Right cardiac atrium (tissue), 5 donors: ENCODE measurements around the gene JPH2. TPM values are rescaled to one million over a fixed set of nuclear protein-coding genes. Genes with fewer than 3 reads are reported as not detected.

Source experiments
- ATAC-seq, 2 donors: fragments of 200-7000 bp; cut with Tn5 transposase; one replicate each; pipeline versions ENCODE4 v1.8.0 to v1.9.1; 2020; ENCODE audit warnings: moderate library complexity in 2 of 2, mild to moderate bottlenecking in 1 of 2
- DNase-seq, 3 donors: peaks; one replicate each; pipeline ENCODE4 v3.0.0-alpha.2; 2020
- H3K27ac ChIP-seq: one replicate; pipeline ENCODE4 v1.5.1; 2013; ENCODE audit warnings: mild to moderate bottlenecking, low read length, control low read depth, moderate library complexity
- H3K27me3 ChIP-seq: one replicate; pipeline ENCODE4 v1.6.1; 2013; ENCODE audit not compliant: control insufficient read depth, insufficient read depth
- H3K4me1 ChIP-seq: one replicate; pipeline ENCODE4 v1.6.1; 2013; ENCODE audit warnings: low read length; ENCODE audit not compliant: control insufficient read depth, insufficient read depth
- H3K4me3 ChIP-seq: one replicate; pipeline ENCODE4 v1.5.1; 2013; ENCODE audit warnings: low read length, control low read depth
- H3K9me3 ChIP-seq: one replicate; pipeline ENCODE4 v1.6.1; 2013; ENCODE audit warnings: low read length; ENCODE audit not compliant: control insufficient read depth
- WGBS: extraction: QIAGEN DNeasy Blood & Tissue Kit; methylation state at CpG from one replicate; pipeline ENCODE4 v1.1.7; 2013; 5-methylcytosine and 5-hydroxymethylcytosine counted together
- intact Hi-C, 4 donors: fragments of 100-400 bp; cut with DNase I; formaldehyde crosslinking; loops; one replicate each; pipeline versions ENCODE4 v1.11.0 to v1.14.0; 2022 to 2023
- polyA plus RNA-seq: library from polyadenylated mRNA; stranded (reverse); fragments of 200-250 nt; gene quantifications from one replicate; pipeline ENCODE4 v1.2.3, GENCODE V29; 2013
- total RNA-seq, 4 donors: library from RNA; stranded (reverse); fragmentation: NEBNext Ultra II Directional; extraction: Animal tissue kit (Norgen Biotek cat#: 25700); gene quantifications; one replicate each; pipeline ENCODE4 v1.2.1, GENCODE V29; 2021
- donor health status: healthy with polysubstance abuse.
- donor health status: DM: no; HTN: yes; CAD: no.
- donor health status: DM: no; HTN: no; CAD: no.
- donor health status: DM: no; HTN: yes; CAD: no; lungs with severe emphysema.
- donor health status: DM: yes; HTN: yes; CAD: no.

The JPH2 gene
- total and polyA plus RNA-seq, 5 donors, result 78.2 to 117 (median 106) TPM

GRCh38 chr20:44111712-44112335 is 75.2 kb downstream of the JPH2 start:
- DNase-seq, result peak in 2 of 3 donors; percentile 54 to 69
- ATAC-seq, result no peak
- Histone ChIP-seq H3K27ac (no peak overlapping the region), H3K4me1 (no peaks in the 10 kb centered on the region), H3K4me3 (no peak overlapping the region), H3K9me3 (no peaks in the 10 kb centered on the region), H3K27me3 (no peaks in the 10 kb centered on the region)
- intact Hi-C loops, result loop anchor here in 1 of 4 donors (1.0 kb wide), 1 partner anchor 14 kb away; no protein-coding TSS in a partner anchor
- WGBS, result 21% methylated on average over 6 of the region's 6 CpGs

GRCh38 chr20:44110816-44111568 is 76.0 kb downstream of the JPH2 start:
- Histone ChIP-seq H3K27ac (no peak overlapping the region), H3K4me3 (no peak overlapping the region), H3K27me3 (no peaks in the 10 kb centered on the region), H3K9me3 (no peaks in the 10 kb centered on the region), H3K4me1 (no peaks in the 10 kb centered on the region)
- intact Hi-C loops, result loop anchor here in 1 of 4 donors (1.0 kb wide), 1 partner anchor 15 kb away; no protein-coding TSS in a partner anchor
- ATAC-seq, result no peak
- no peak for DNase-seq
- 58% methylated on average over 9 of the region's 9 CpGs for WGBS

- no peaks in the 10 kb centered on the region for H3K9me3 ChIP-seq
- H3K27me3 ChIP-seq, result no peaks in the 10 kb centered on the region
- ATAC-seq (no peak), DNase-seq (peak in 2 of 3 donors; percentile 59 to 62)
- no peak overlapping the region for H3K27ac ChIP-seq
- intact Hi-C loops, result no loop called here
- H3K4me1 ChIP-seq, result no peaks in the 10 kb centered on the region
- WGBS, result 32% methylated on average over 5 of the region's 5 CpGs
- no peak overlapping the region for H3K4me3 ChIP-seq
Measured at GRCh38 chr20:44109951-44110361, 77.0 kb downstream of the JPH2 start.

GRCh38 chr20:44106615-44107014 is 80.4 kb downstream of the JPH2 start:
- ATAC-seq (no peak), DNase-seq (no peak)
- Histone ChIP-seq H3K27me3 (no peaks in the 10 kb centered on the region), H3K4me1 (no peaks in the 10 kb centered on the region), H3K4me3 (no peak overlapping the region), H3K27ac (no peak overlapping the region), H3K9me3 (no peaks in the 10 kb centered on the region)
- intact Hi-C loops, result no loop called here
- 54% methylated on average over 5 of the region's 5 CpGs for WGBS

- no peaks in the 10 kb centered on the region for H3K27me3 ChIP-seq
- ATAC-seq (peak; percentile 15 to 34), DNase-seq (peak in 1 of 3 donors; percentile 18)
- 41% methylated on average over 7 of the region's 7 CpGs for WGBS
- intact Hi-C loops, result no loop called here
- H3K9me3 ChIP-seq, result no peaks in the 10 kb centered on the region
- H3K4me3 ChIP-seq, result no peak overlapping the region
- H3K4me1 ChIP-seq, result no peaks in the 10 kb centered on the region
- H3K27ac ChIP-seq, result no peak overlapping the region
Measured at GRCh38 chr20:44104798-44105517, 82.0 kb downstream of the JPH2 start.

GRCh38 chr20:44102582-44102981 is 84.4 kb downstream of the JPH2 start:
- ATAC-seq (no peak), DNase-seq (no peak)
- intact Hi-C loops, result no loop called here
- H3K4me3 ChIP-seq, result no peak overlapping the region
- 97% methylated on average over 1 of the region's 1 CpG for WGBS
- H3K4me1 ChIP-seq, result no peaks in the 10 kb centered on the region
- H3K27me3 ChIP-seq, result no peaks in the 10 kb centered on the region
- no peaks in the 10 kb centered on the region for H3K9me3 ChIP-seq
- H3K27ac ChIP-seq, result no peak overlapping the region

GRCh38 chr20:44099832-44100231 is 87.2 kb downstream of the JPH2 start:
- Histone ChIP-seq H3K27me3 (no peaks in the 10 kb centered on the region), H3K4me1 (no peaks in the 10 kb centered on the region), H3K4me3 (no peak overlapping the region), H3K27ac (no peak overlapping the region), H3K9me3 (no peaks in the 10 kb centered on the region)
- no peak for DNase-seq
- intact Hi-C loops, result no loop called here
- 34% methylated on average over 7 of the region's 7 CpGs for WGBS
- ATAC-seq, result no peak

- no peak for DNase-seq
- H3K9me3 ChIP-seq, result no peaks in the 10 kb centered on the region
- H3K4me3 ChIP-seq, result no peak overlapping the region
- intact Hi-C loops, result no loop called here
- no peak overlapping the region for H3K27ac ChIP-seq
- WGBS, result 91% methylated on average over 5 of the region's 5 CpGs
- H3K27me3 ChIP-seq, result no peaks in the 10 kb centered on the region
- no peak for ATAC-seq
- no peaks in the 10 kb centered on the region for H3K4me1 ChIP-seq
Measured at GRCh38 chr20:44098657-44099056, 88.3 kb downstream of the JPH2 start.

GRCh38 chr20:44098256-44098630 is 88.7 kb downstream of the JPH2 start:
- no peak overlapping the region for H3K4me3 ChIP-seq
- ATAC-seq, result peak in 1 of 2 donors; percentile 16
- WGBS, result 93% methylated on average over 6 of the region's 6 CpGs
- H3K27me3 ChIP-seq, result no peaks in the 10 kb centered on the region
- intact Hi-C loops, result no loop called here
- H3K4me1 ChIP-seq, result no peaks in the 10 kb centered on the region
- H3K9me3 ChIP-seq, result no peaks in the 10 kb centered on the region
- no peak for DNase-seq
- H3K27ac ChIP-seq, result no peak overlapping the region

GRCh38 chr20:44097521-44098255 is 89.3 kb downstream of the JPH2 start:
- H3K27ac ChIP-seq, result no peak overlapping the region
- ATAC-seq, result peak; percentile 29 to 55
- H3K4me1 ChIP-seq, result no peaks in the 10 kb centered on the region
- intact Hi-C loops, result no loop called here
- H3K27me3 ChIP-seq, result no peaks in the 10 kb centered on the region
- peak in 1 of 3 donors; percentile 20 for DNase-seq
- WGBS, result 58% methylated on average over 14 of the region's 14 CpGs
- no peak overlapping the region for H3K4me3 ChIP-seq
- H3K9me3 ChIP-seq, result no peaks in the 10 kb centered on the region
